ENCODE measurements around the gene MAP1S. TPM values are rescaled to one million over a fixed set of nuclear protein-coding genes. Genes with fewer than 3 reads are reported as not detected.

MAP1S gene
- total RNA-seq, 4 donors from 2014 or later: 23.9 to 71.8 (median 48.7) TPM

GRCh38 chr19:17677002-17677401 is 42.3 kb upstream of the MAP1S start:
- Histone ChIP-seq H3K36me3 (no peaks in the 10 kb centered on the region), H3K4me1 (peaks cover 0 to 8% (median 0%) of the 10 kb centered on the region in 4 donors), H3K27me3 (peaks cover 0 to 4% of the 10 kb centered on the region in 2 donors), H3K4me3 (no peak overlapping the region), H3K27ac (no peak overlapping the region), H3K9me3 (no peaks in the 10 kb centered on the region)
- TF ChIP-seq POLR2A (IDR thresholded peaks at IDR 0.05): no peak
- TF ChIP-seq, protein P1, sequence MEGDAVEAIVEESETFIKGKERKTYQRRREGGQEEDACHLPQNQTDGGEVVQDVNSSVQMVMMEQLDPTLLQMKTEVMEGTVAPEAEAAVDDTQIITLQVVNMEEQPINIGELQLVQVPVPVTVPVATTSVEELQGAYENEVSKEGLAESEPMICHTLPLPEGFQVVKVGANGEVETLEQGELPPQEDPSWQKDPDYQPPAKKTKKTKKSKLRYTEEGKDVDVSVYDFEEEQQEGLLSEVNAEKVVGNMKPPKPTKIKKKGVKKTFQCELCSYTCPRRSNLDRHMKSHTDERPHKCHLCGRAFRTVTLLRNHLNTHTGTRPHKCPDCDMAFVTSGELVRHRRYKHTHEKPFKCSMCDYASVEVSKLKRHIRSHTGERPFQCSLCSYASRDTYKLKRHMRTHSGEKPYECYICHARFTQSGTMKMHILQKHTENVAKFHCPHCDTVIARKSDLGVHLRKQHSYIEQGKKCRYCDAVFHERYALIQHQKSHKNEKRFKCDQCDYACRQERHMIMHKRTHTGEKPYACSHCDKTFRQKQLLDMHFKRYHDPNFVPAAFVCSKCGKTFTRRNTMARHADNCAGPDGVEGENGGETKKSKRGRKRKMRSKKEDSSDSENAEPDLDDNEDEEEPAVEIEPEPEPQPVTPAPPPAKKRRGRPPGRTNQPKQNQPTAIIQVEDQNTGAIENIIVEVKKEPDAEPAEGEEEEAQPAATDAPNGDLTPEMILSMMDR (IDR thresholded peaks at IDR 0.05): no peak
- no peak for DNase-seq

GRCh38 chr19:17678836-17679235 is 40.4 kb upstream of the MAP1S start:
- H3K4me1 ChIP-seq: peaks cover 0 to 8% (median 0%) of the 10 kb centered on the region in 4 donors
- peaks cover 0 to 4% of the 10 kb centered on the region in 2 donors for H3K27me3 ChIP-seq
- no peaks in the 10 kb centered on the region for H3K36me3 ChIP-seq
- H3K27ac ChIP-seq: no peak overlapping the region
- H3K4me3 ChIP-seq: no peak overlapping the region
- no peaks in the 10 kb centered on the region for H3K9me3 ChIP-seq
- TF ChIP-seq POLR2A (IDR thresholded peaks at IDR 0.05): no peak
- TF ChIP-seq, protein P1 (IDR thresholded peaks at IDR 0.05): no peak
- no peak for DNase-seq

- Histone ChIP-seq H3K4me1 (peaks cover 0 to 8% (median 0%) of the 10 kb centered on the region in 4 donors), H3K27me3 (peaks cover 0 to 4% of the 10 kb centered on the region in 2 donors), H3K27ac (peak overlapping the region in 1 of 4 donors; percentile 43), H3K4me3 (peak overlapping the region in 3 of 4 donors; percentile 1 to 29 (median 22)), H3K9me3 (no peaks in the 10 kb centered on the region), H3K36me3 (no peaks in the 10 kb centered on the region)
- DNase-seq: no peak
- no peak for TF ChIP-seq POLR2A (IDR thresholded peaks at IDR 0.05)
- TF ChIP-seq, protein P1 (IDR thresholded peaks at IDR 0.05): no peak
These were observed 39.6 kb upstream of the MAP1S start for GRCh38 chr19:17679526-17680229.

GRCh38 chr19:17680230-17680722 is 39.0 kb upstream of the MAP1S start:
- H3K36me3 ChIP-seq: no peaks in the 10 kb centered on the region
- H3K27me3 ChIP-seq: peaks cover 0 to 4% of the 10 kb centered on the region in 2 donors
- TF ChIP-seq, protein P1 (IDR thresholded peaks at IDR 0.05): no peak
- TF ChIP-seq POLR2A (IDR thresholded peaks at IDR 0.05): no peak
- H3K4me3 ChIP-seq: peak overlapping the region in 3 of 4 donors; percentile 1 to 29 (median 22)
- H3K27ac ChIP-seq: peak overlapping the region in 1 of 4 donors; percentile 43
- peak in 2 of 3 donors; percentile 43 to 70 for DNase-seq
- peaks cover 0 to 8% (median 0%) of the 10 kb centered on the region in 4 donors for H3K4me1 ChIP-seq
- H3K9me3 ChIP-seq: no peaks in the 10 kb centered on the region

- Histone ChIP-seq H3K4me3 (no peak overlapping the region), H3K27ac (no peak overlapping the region), H3K27me3 (peaks cover 0 to 7% of the 10 kb centered on the region in 2 donors), H3K36me3 (no peaks in the 10 kb centered on the region), H3K4me1 (peaks cover 0 to 10% (median 5%) of the 10 kb centered on the region in 4 donors), H3K9me3 (no peaks in the 10 kb centered on the region)
- DNase-seq: no peak
- TF ChIP-seq POLR2A (IDR thresholded peaks at IDR 0.05): no peak
- TF ChIP-seq, protein P1 (IDR thresholded peaks at IDR 0.05): no peak
These were observed 37.7 kb upstream of the MAP1S start for GRCh38 chr19:17681505-17682125.

Data from Peyer's patch (tissue), 4 donors.